HG03521 (cell line): ENCODE measurements around the gene TES.

Experiments used
- ATAC-seq: cut with Tn5 transposase; IDR thresholded peaks from one replicate; pipeline ENCODE4 v1.9.1; 2021; ENCODE audit warnings: mild to moderate bottlenecking, moderate library complexity; ENCODE audit not compliant: unreplicated experiment

TES gene

GRCh38 chr7:116219288-116219687 lies 8.9 kb downstream of the TES start:
- ATAC-seq, result no peak

- ATAC-seq, result no peak
Observed at GRCh38 chr7:116219834-116220233, 9.5 kb downstream of the TES start.

- ATAC-seq, result no peak
Observed at GRCh38 chr7:116222501-116222900, 12.2 kb downstream of the TES start.

GRCh38 chr7:116223588-116223987 lies 13.2 kb downstream of the TES start:
- no peak for ATAC-seq

- ATAC-seq, result peak; percentile 34
Observed at GRCh38 chr7:116224492-116225098, 14.3 kb downstream of the TES start.

GRCh38 chr7:116225860-116226259 lies 15.5 kb downstream of the TES start:
- no peak for ATAC-seq

GRCh38 chr7:116226664-116227063 lies 16.3 kb downstream of the TES start:
- no peak for ATAC-seq

GRCh38 chr7:116227678-116228239 lies 17.4 kb downstream of the TES start:
- no peak for ATAC-seq

GRCh38 chr7:116228241-116228640 lies 17.9 kb downstream of the TES start:
- ATAC-seq, result no peak

GRCh38 chr7:116229366-116229765 lies 19.0 kb downstream of the TES start:
- ATAC-seq, result peak; percentile 54

GRCh38 chr7:116230191-116231005 lies 20.1 kb downstream of the TES start:
- ATAC-seq, result no peak

- ATAC-seq, result no peak
Observed at GRCh38 chr7:116231543-116231942, 21.2 kb downstream of the TES start.

- no peak for ATAC-seq
Observed at GRCh38 chr7:116231949-116232348, 21.6 kb downstream of the TES start.

GRCh38 chr7:116232350-116232749 lies 22.0 kb downstream of the TES start:
- ATAC-seq, result no peak

GRCh38 chr7:116232920-116233319 lies 22.6 kb downstream of the TES start:
- ATAC-seq, result no peak

- no peak for ATAC-seq
Observed at GRCh38 chr7:116234517-116235200, 24.3 kb downstream of the TES start.

- ATAC-seq, result no peak
Observed at GRCh38 chr7:116235380-116235779, 25.0 kb downstream of the TES start.

- ATAC-seq, result no peak
Observed at GRCh38 chr7:116236020-116236630, 25.8 kb downstream of the TES start.

GRCh38 chr7:116239020-116239419 lies 28.7 kb downstream of the TES start:
- ATAC-seq, result no peak

- no peak for ATAC-seq
Observed at GRCh38 chr7:116239434-116239833, 29.1 kb downstream of the TES start.

- no peak for ATAC-seq
Observed at GRCh38 chr7:116240024-116240668, 29.8 kb downstream of the TES start.
